Measurements from ENCODE around the gene CDKL5.
"Not testable (repeated sequence)": the region's sequence is repeated elsewhere in the genome, so short reads cannot be mapped to it uniquely, and the experiment has no call there.

The CDKL5 gene

DNA sequence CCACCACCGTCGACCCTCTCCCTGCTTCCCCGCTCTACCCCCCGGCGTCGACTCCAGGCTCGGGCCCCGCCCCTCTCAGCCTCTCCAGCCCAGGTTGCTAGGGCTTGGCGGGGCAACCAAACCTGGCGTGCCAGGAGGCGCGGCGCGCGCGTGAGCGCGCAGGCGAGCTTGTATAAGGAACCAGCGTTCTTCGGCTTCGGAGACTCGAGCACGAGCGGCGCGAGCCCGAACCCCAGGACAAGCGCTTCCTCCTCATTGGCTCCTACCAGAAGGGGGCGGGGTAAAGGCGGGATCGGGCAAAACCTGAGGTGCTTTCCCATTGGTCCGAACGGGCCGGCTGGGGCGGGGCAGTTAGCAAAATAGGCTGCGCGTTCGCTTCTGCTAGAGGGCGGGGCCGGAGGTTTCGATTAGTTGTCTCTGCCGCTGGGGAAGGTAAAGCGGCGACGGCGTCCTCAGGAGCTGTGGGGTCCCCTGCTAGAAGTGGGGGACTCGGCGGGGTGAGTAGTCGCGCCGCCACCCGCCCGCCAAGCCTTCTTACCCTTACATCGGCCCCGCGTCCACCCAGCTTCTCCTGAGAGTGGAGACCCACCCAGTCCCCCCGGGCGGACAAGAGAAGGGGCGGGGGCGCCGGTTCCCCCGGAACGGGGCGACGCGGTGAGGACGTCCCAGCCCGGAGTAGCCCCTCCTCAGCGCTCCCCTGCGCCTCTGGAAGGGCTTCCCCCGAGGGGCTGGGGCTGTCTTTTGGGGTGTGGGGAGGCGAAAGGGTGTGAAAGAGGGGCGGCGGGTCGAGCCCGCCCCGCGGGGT is at the start of gene CDKL5:
Gene CDKL5, plus strand, starts transcription at position 410 of the 805 bp plus-strand sequence. CDS start 81,489 bp downstream, outside the sequence.
- peak; percentile 94 for DNase-seq (ENCODE audit: low spot score)

DNA sequence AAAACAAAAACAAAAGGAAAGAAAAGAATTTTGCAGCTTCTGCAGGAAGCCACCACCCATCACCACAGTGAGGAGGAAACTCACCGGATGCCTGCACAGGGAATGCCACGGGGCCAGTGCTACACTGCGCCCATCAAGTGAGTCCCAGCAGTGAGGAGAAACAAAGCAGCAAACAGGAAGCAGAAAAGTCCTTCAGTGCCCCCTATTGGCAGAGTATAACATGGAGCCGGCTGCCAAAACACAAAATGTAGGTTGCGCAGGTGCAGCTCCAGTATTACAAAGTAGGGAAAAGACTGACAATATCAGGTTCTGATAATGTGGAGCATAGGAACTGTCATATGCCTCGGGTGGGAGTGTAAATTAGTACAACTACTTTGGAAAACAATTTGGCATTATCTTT is 47.6 kb upstream of the CDKL5 start:
- DNase-seq (ENCODE audit: low spot score): peak; percentile 27

DNA sequence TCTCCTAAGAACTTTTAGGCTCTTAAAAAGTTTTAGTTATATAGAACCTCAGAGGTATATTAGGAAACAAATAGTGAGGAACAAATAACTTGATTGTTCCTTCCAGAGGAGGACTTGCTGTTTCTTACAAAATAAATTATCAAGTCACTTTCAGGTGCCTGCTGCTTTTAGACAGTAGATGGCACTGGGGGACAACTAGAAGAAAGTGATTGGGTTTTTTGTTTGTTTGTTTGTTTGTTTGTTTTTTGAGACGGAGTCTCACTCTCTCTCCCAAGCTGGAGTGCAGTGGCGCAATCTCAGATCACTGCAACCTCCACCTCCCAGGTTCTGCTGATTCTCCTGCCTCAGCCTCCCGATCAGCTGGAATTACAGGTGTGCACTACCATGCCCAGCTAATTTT is 35.4 kb upstream of the CDKL5 start:
- no peak for DNase-seq (ENCODE audit: low spot score)

DNA sequence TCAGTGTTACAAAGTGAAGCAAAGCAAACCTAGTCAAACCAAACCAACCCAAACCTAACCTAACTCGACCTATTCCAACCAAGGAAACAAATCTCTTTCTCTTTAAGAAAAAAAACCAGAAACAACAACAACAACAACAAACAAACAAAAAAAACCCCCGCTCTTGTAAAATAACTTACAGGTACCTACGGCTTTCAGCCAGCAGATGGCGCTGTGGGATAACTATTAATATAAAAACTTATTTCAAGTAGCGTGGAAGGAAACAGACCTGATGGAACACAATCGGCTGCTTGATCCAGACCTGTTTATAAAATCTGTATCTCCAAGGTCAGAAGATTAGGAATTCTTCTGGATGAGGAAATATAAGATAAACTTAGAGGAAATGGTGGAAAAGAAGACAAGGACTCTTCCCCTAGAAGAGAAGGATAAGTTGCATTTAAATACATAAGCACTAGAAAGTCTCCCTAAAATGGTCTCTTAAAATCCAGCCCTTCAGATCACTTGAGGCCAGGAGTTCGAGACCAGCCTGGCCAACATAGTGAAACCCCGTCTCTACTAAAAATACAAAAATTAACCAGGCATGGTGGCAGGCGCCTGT is 34.4 kb upstream of the CDKL5 start:
- peak; percentile 60 for DNase-seq (ENCODE audit: low spot score)

DNA sequence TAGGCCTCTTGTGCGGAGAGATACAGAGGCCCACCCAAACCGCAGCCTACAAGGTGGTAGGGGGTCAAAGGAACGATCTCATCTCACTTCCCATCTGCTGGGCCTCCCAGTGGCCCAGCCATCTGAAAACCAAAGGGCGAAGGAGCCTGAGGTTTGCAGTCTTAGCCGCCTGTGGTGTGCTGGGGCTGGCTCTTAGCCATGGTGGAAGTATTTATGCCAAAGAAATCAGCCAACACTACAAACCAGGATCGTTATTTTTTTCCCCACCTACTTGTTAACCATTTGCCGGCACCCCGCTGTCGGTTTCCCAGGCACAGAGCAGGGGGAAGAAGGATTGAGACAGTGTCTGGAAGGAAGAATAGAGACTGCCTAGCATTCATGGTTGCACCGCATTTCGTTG is 30.9 kb upstream of the CDKL5 start:
- DNase-seq (ENCODE audit: low spot score): no peak

DNA sequence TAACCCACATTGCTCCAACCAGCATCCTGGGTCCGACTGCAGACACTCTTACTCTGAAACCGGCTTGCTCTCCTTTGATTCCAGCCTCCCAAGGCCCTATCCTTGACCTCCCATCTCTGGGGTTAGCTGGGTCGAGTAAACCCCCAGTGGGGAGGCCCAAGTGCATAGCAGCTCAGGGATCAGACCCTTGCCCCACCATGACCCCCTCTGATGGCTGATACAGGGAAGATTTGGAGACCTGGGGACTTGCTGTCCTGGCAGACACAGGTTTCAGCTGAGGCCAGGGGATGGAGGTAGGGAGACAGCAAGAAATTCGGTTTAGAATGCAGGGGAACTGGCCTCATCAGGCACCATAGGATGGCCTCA is 23.6 kb upstream of the CDKL5 start:
- no peak for DNase-seq (ENCODE audit: low spot score)

DNA sequence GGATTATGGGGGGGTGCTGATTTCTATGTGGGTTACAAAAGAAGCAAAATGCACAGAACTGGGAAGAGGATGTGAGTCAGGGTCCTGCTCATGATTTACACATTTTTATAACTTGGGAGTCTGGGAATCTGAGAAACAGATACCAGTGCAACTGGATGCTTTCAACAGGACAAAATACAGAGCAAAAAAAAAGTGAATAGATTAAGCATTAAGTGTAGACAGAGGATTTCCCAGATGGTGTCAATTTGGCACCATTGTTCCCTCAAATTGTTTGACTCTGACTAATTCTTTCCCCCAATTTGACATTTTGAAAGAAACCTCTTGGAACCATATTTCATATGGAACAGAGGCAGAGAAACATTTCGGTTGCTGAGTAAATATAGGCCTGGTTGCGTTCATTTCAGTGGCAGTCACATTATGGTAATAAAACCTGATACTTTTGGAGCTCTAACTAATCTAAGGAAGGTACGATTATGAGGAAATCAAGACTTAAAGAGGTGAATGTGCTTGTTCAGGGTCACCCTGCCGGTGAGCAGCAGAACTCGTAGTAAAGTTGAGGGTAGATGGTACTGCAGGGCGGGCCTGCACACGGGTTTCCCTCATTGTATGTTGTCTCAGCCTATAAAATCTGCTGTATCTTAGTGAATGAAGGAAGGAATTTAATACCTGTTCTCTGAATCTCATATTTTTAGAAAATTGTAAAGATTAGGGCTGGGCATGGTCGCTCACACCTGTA is 18.7 kb upstream of the CDKL5 start:
- DNase-seq (ENCODE audit: low spot score): no peak

DNA sequence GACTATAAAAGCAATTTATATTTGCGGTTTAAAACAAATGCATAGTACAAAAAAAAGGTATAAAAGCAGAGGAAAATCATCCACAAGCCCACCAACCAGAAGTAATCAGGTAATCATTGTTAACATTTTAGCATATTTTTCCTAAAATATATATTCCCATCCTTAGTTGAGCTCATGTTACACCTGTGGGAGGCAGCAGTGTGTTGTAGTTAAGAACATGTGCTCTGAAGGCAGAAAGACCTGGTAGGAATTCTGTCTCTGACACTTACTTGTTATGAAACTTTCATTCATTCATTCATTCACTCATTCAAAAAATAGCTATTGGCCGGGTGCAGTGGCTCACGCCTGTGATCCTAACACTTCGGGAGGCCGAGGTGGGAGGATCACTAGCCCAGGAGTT is 15.4 kb upstream of the CDKL5 start:
- DNase-seq (ENCODE audit: low spot score): no peak

DNA sequence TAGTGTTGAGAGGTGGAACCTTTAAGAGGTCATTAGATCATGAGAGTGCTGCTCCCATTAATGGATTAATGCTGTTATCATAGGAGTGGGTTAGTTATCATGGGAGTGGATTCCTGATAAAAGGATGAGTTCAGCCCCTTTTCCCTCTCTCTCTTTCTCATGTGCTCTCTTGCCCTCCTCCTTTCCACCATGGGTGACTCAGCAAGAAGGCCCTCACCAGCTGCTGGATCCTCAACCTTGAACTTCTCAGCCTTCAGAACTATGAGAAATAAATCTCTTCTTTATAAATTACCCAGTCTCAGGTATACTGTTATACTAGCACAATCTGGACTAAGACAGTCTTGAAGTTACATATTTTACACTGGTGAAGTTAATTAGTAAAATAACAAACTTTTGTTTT is 10.0 kb upstream of the CDKL5 start:
- DNase-seq (ENCODE audit: low spot score): no peak

DNA sequence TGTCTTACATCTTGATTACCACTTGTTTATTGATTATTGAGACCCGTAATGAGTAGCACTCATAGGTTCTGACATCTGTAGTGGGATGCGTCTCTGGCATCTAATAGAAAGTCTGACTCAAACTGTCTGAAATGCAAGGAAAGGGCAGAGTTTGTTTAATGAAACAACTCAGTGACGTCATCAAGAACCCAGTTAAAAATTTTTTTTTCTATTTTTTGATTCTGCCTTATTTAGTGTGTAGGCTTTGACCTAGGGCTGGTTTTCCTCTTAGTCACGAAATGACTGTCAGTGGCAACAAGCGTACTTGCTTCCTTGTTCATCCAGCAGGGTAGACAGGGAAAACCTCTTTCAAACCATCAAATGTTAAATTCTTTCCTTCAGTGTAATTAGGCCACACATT is 3.1 kb upstream of the CDKL5 start:
- DNase-seq (ENCODE audit: low spot score): no peak

DNA sequence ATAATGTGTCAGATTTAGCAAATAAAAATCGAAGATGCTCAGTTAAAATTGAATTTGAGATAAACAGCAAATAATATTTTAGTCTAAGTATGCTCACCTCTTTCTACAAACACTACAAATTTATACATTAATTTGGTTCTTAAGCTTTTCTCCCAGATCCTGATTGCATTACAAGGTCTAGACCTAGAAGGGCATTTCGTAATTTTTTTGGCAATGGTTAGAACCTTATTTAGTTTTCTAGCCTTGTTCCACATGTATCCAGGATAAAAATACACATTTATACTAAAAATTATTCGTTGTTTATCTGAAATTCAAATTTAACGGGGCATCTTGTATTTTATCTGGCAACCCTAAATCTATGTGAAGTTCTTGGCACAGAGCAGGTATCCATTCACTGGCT is 2.5 kb upstream of the CDKL5 start:
- no peak for DNase-seq (ENCODE audit: low spot score)

DNA sequence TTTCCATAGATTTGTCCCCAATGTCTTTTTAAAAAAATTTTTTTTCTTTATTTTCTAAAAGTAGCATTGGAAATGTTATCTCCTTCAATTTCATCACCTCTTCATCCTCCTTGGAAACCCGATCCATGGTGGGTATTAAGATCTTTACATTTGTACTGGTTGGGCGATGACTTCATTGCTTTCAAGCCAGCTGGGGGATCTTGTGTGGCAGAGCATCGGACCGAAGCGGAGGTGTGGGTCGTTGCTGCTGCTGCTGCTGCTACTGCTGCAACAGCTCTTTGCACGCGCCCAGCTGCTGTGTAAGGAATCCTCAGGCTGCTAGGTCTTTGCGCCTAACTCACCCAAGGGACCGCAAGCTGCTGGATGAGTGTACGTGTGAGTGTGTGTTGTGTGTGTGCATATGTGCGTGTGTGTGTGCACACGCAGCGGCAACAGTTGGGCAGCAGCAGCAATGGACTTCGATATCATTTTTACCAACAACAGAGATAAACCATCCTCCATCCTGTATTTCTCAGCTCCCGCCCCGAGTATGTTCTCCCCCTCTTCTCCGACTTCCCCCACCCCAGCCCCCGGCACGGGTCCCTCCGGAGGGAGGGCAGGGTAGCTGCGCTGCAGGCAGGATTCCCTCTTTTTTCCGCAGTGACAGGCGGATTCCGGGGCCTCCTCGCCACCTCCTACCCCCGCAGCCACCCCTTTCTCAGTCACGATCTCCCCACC is 768 bp upstream of the CDKL5 start:
- DNase-seq (ENCODE audit: low spot score): peak; percentile 4

DNA sequence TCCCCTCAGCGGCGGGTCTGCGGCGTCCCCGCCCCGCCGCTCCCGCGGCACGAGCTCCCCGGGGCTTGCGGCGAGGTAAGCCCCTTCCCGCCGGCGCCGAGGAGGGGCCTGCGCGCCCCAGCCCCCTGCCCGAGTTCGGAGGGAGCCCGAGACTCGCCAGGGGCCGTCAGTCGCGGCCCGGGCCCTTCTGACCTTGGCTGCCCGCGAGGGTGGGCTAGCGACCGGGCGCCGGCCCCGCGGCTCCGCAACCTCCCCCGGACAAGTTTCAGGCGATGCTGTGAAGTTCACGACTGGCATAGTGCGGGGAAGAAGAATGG is 554 bp downstream of the CDKL5 start:
- DNase-seq (ENCODE audit: low spot score): no peak

DNA sequence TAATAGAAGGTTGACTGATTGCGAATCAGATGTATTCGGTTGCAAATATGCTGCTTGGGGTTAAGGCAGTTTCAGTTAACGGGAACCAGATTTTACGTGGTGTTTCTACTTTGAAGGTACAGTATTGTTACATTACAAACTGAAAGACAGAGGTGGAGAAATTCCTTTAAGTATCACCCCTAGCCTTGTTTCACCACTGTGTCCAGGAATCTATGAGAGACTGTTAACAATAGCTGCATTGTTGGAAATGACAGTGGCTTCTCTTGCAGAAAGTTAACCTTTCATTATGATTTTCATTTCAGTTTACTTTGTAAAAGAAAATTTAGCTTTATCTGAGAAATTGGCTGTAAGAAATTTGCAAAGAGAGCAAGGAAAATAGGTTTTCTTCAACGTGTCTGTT is 2.6 kb downstream of the CDKL5 start:
- no peak for DNase-seq (ENCODE audit: low spot score)

DNA sequence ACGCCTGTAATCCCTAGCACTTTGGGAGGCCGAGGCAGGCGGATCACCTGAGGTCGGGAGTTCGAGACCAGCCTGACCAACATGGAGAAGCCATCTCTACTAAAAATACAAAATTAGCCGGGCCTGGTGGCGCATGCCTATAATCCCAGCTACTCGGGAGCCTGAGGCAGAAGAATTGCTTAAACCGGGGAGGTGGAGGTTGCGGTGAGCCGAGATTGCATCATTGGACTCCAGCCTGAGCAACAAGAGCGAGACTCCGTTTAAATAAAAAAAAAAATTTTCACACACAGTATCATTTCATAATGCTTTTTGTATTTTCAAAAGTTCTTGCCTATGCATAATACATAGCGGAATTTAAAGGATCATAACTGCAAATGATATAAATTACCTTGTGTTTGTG is 7.9 kb downstream of the CDKL5 start:
- not testable (repeated sequence) for DNase-seq (ENCODE audit: low spot score)

DNA sequence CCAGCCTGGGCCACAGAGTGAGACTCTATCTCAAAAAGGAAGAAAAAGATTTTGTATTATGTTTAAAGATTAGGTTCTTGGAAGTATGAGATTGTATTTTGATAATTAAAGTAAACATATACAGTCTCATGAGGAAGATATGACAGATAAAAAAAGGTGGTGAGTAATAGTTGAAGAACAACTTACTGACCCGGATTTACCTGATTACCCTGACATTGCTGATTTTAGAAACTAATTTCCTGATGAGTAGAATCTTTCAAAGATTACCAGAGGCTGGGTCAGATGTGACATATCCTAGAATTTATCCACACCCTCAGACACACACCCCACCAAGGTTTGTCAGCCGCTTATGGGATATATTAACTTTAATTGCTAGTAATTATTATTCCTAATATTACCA is 9.5 kb downstream of the CDKL5 start:
- DNase-seq (ENCODE audit: low spot score): no peak

DNA sequence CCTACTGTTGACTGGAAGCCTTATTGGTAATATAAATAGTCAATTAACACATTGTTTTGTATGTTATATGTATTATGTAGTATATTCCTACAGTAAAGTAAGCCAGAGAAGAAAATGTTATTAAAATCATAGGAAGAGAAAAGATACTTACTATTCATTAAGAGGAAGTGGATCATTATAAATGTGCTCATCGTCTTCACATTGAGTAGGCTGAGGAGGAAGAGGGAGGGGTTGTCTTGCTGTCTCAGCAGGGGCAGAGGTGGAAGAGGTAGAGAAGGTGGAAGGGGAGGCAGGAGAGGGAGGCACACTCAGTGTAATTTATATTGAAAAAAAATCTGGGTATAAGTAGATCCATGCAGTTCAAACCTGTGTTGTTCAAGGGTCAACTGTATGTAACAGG is 10.6 kb downstream of the CDKL5 start:
- no peak for DNase-seq (ENCODE audit: low spot score)

DNA sequence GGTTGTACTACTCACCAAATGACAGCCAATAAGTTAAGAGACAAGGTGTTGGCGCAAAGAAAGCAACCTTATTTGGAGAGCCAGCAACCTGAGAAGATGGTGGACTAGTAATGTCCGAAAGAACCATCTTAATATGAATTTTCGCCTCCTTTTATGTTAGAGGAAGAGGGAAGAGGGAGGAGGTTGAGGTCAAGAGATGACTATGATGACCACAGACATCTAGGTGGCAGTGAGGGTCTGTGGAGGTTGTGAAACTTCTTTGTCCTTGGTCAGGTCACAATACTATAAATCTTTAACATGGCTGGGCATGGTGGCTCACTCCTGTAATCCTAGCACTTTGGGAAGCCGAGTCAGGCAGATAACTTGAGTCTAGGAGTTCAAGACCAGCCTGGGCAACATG is 15.4 kb downstream of the CDKL5 start:
- no peak for DNase-seq (ENCODE audit: low spot score)

DNA sequence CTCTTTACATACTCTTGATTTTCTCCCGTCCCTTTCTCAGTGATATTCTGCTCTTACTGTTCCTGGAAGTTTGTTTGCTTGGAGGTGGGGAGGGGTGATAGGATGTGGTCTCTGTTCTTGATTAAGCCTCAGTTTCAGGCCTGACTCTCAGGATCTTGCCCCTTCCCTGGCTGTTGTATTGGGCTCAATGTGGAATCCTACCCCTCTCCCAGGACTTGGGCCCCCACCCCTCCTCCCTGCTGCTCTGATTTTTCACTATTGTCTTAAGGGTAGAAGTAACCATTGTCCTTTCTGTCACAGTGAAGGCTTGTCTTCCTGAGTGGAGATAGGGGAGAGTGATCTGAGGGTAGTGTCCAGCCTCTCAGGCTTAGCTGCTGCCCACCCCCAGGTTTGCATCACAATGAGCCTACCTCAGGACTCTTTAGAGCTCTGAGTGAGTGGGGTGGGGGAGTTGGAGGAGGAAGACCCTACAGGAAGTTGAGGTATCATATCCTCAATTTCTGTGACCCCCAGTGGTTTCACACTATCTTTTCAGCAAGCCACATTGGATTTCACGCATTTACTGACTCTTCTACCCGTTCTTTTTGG is 16.5 kb downstream of the CDKL5 start:
- no peak for DNase-seq (ENCODE audit: low spot score)

DNA sequence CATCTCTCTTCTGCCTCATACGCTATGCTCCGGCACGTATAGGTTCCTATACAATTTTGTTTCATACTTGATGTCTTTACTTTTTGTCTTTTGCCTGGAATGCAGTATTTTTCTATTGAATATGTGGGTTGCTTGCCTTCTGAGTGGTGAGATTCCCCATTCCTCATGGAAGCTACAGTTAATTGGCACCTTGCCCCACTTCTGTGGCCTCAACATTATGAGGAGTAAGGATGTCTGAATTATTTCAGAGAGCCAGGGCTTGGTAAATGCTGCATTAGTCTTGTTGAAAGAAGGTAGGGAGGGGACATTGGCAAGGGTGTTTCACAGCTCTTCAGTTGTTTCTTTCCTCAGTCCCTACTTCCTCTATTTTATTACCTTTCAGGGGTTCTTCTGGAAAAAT is 23.0 kb downstream of the CDKL5 start:
- DNase-seq (ENCODE audit: low spot score): no peak

DNA sequence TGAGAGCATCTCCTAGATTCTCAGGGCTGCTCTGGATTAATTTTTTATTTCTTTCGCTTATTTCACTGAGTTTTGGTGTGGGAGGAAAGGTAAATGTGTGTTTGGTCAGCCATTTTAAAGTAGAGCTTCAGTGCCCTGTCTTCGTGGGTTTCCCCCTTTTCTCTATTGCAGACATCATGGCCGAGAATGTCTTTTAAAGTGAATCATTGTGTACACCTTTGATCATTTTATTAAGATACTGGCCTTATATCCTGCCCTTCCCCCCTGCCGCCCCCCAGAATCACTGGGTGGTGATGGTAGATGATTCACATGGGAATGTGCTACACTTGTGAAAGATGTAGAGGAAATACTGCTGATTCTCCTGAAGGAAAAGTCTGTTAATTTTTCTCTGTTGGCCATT is 23.8 kb downstream of the CDKL5 start:
- no peak for DNase-seq (ENCODE audit: low spot score)

DNA sequence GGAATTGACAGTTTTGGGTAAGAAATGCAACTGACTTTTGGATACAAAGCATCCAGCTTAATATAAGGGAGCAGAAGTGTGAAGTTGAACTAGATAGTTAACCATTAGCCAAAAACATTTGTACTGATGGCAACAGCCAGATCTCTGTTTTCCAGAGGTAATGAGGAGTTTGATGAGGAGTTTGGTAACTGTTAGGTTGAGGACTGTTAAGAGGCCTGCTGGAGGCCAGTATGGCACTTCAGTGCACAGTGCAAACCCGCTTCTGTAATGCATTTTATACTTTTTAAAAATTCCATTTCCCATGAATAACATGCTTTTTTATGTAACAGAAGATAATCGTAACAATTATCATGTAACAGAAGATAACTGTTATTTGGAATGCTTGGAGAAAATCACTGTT is 30.0 kb downstream of the CDKL5 start:
- no peak for DNase-seq (ENCODE audit: low spot score)

DNA sequence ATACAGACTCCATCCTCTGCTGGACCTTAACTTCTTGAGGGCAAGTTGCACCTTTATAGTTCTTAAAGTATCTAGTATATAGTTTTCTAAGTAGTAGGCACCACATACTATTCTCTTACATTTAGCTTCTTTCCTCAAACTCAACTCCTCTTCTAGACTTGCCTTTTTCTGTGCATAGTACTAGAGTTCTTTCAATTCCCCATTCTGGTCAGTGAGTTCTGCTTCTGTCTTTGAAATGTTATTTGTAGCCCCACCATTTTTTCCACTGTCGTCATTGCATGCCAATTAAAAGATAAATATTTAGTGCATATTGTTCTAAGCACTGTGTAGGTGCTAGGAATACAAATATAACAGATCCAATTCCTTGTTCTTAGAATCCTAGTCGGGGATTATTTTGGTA is 31.6 kb downstream of the CDKL5 start:
- no peak for DNase-seq (ENCODE audit: low spot score)

Measured in activated CD4-positive, alpha-beta T cell treated with anti-CD3 and anti-CD28 coated beads, Interleukin-2, Interleukin-4, amounts not matched to agents 100 ng/mL and 50 ng/mL, durations not matched to agents 16 hours and 8 hours (primary cell).